Measurements from ENCODE around the gene SCG3. TPM values are rescaled to one million over a fixed set of nuclear protein-coding genes. Genes with fewer than 3 reads are reported as not detected.

The SCG3 gene
- total RNA-seq, 1 experiment from 2014 or later = not detected

DNA sequence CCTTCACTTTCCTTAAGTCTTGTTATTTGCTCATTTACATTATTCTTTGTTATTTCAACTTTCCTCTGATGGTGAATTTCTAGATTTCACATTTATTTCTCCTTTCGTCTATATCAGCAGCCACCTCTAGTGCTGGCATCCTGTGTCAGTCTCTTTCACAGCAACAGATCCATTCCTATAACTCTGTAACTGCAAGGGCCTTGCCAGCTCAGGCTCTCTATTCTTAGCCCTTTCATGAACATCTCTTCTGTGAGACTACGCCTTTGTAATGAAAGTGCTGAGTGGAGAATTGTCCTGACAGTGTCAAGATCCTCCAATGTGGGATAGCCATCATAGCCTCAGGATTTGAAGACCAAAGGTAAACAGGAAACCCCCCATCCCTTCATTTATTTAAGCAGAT, 3.9 kb upstream of the SCG3 start:
- BruUV-seq (replicated peaks) = no TSS peak
- intact Hi-C loops (cut with micrococcal nuclease; ENCODE audit: unreplicated experiment) = no loop called here
- Mint-ChIP-seq H3K36me3 (ENCODE audit: insufficient read depth, unreplicated experiment) (no peaks in the 10 kb centered on the region), H3K4me1 (ENCODE audit: low read depth, unreplicated experiment) (no peaks in the 10 kb centered on the region), H3K27me3 (ENCODE audit: insufficient read depth, unreplicated experiment) (peaks cover 14% of the 10 kb centered on the region), H3K27ac (ENCODE audit: unreplicated experiment) (no peak overlapping the region), H3K9me3 (ENCODE audit: unreplicated experiment) (no peaks in the 10 kb centered on the region), H3K4me3 (ENCODE audit: unreplicated experiment) (no peak overlapping the region)
- Histone ChIP-seq H3K9me3 (no peaks in the 10 kb centered on the region), H3K4me3 (ENCODE audit: low read depth, low read length) (no peak overlapping the region), H3K27me3 (replicated peaks; ENCODE audit: control insufficient read depth, insufficient read depth, low read length) (no peaks in the 10 kb centered on the region), H3K36me3 (ENCODE audit: control insufficient read depth, insufficient read depth, low read length) (no peaks in the 10 kb centered on the region), H3K4me1 (no peaks in the 10 kb centered on the region)
- TF ChIP-seq, protein P1, sequence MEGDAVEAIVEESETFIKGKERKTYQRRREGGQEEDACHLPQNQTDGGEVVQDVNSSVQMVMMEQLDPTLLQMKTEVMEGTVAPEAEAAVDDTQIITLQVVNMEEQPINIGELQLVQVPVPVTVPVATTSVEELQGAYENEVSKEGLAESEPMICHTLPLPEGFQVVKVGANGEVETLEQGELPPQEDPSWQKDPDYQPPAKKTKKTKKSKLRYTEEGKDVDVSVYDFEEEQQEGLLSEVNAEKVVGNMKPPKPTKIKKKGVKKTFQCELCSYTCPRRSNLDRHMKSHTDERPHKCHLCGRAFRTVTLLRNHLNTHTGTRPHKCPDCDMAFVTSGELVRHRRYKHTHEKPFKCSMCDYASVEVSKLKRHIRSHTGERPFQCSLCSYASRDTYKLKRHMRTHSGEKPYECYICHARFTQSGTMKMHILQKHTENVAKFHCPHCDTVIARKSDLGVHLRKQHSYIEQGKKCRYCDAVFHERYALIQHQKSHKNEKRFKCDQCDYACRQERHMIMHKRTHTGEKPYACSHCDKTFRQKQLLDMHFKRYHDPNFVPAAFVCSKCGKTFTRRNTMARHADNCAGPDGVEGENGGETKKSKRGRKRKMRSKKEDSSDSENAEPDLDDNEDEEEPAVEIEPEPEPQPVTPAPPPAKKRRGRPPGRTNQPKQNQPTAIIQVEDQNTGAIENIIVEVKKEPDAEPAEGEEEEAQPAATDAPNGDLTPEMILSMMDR (IDR thresholded peaks at IDR 0.05; ENCODE audit: insufficient read depth in 1 of 2, low read depth in 1 of 2, low read length in 1 of 2, severe bottlenecking in 1 of 2, unreplicated experiment in 1 of 2) = no peak
- CTCF ChIA-PET = no interaction called here
- no peak for DNase-seq
- POLR2A ChIA-PET = no interaction called here

GRCh38 chr15:51678096-51678495, 3.2 kb upstream of the SCG3 start:
- intact Hi-C loops (cut with micrococcal nuclease; ENCODE audit: unreplicated experiment) = no loop called here
- no peaks in the 10 kb centered on the region for H3K4me1 ChIP-seq
- TF ChIP-seq, protein P1 (IDR thresholded peaks at IDR 0.05; ENCODE audit: insufficient read depth in 1 of 2, low read depth in 1 of 2, low read length in 1 of 2, severe bottlenecking in 1 of 2, unreplicated experiment in 1 of 2) = no peak
- no peak for DNase-seq
- CTCF ChIA-PET = no interaction called here
- Mint-ChIP-seq H3K27ac (ENCODE audit: unreplicated experiment) (no peak overlapping the region), H3K4me1 (ENCODE audit: low read depth, unreplicated experiment) (no peaks in the 10 kb centered on the region), H3K27me3 (ENCODE audit: insufficient read depth, unreplicated experiment) (peaks cover 11% of the 10 kb centered on the region), H3K9me3 (ENCODE audit: unreplicated experiment) (no peaks in the 10 kb centered on the region), H3K36me3 (ENCODE audit: insufficient read depth, unreplicated experiment) (no peaks in the 10 kb centered on the region), H3K4me3 (ENCODE audit: unreplicated experiment) (no peak overlapping the region)
- POLR2A ChIA-PET = no interaction called here
- H3K27me3 ChIP-seq (replicated peaks; ENCODE audit: control insufficient read depth, insufficient read depth, low read length) = no peaks in the 10 kb centered on the region
- no TSS peak for BruUV-seq (replicated peaks)
- H3K36me3 ChIP-seq (ENCODE audit: control insufficient read depth, insufficient read depth, low read length) = no peaks in the 10 kb centered on the region
- no peak overlapping the region for H3K4me3 ChIP-seq (ENCODE audit: low read depth, low read length)
- H3K9me3 ChIP-seq = no peaks in the 10 kb centered on the region

DNA sequence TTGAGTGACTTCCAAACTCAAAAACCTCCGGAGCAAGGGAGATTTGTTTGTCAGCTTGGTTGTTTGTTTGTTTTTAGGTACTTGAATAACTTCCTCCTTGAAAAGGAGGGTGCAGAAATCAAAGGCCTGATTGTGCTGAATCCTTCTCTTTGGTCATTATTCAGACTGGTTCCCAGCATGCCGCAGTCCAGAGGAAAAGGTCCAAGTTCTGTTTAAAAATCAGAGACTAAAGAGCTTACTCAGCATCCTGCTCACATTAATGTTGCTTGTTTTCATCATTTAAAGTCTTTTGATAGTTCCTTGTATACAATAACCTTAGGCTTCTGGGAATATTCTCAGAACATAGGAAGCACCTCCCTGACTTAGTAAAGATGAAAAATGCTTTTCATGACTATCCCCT, 982 bp upstream of the SCG3 start:
- no peaks in the 10 kb centered on the region for H3K27me3 ChIP-seq (replicated peaks; ENCODE audit: control insufficient read depth, insufficient read depth, low read length)
- H3K4me3 ChIP-seq (ENCODE audit: low read depth, low read length) = no peak overlapping the region
- ChIA-PET CTCF (interaction anchor here (1.2 kb wide), 1 partner anchor 96 kb away, joined by 3 read pairs; no protein-coding TSS in a partner anchor), POLR2A (no interaction called here)
- H3K4me1 Mint-ChIP-seq (ENCODE audit: low read depth, unreplicated experiment) = no peaks in the 10 kb centered on the region
- H3K36me3 Mint-ChIP-seq (ENCODE audit: insufficient read depth, unreplicated experiment) = no peaks in the 10 kb centered on the region
- no peaks in the 10 kb centered on the region for H3K9me3 ChIP-seq
- no peak overlapping the region for H3K27ac Mint-ChIP-seq (ENCODE audit: unreplicated experiment)
- TF ChIP-seq, protein P1 (IDR thresholded peaks at IDR 0.05; ENCODE audit: insufficient read depth in 1 of 2, low read depth in 1 of 2, low read length in 1 of 2, severe bottlenecking in 1 of 2, unreplicated experiment in 1 of 2) = no peak
- H3K4me1 ChIP-seq = no peaks in the 10 kb centered on the region
- no peaks in the 10 kb centered on the region for H3K36me3 ChIP-seq (ENCODE audit: control insufficient read depth, insufficient read depth, low read length)
- no peak overlapping the region for H3K4me3 Mint-ChIP-seq (ENCODE audit: unreplicated experiment)
- DNase-seq = no peak
- no peaks in the 10 kb centered on the region for H3K9me3 Mint-ChIP-seq (ENCODE audit: unreplicated experiment)
- intact Hi-C loops (cut with micrococcal nuclease; ENCODE audit: unreplicated experiment) = no loop called here
- BruUV-seq (replicated peaks) = no TSS peak
- H3K27me3 Mint-ChIP-seq (ENCODE audit: insufficient read depth, unreplicated experiment) = peaks cover 10% of the 10 kb centered on the region
